ENCODE results near the gene DPH3. TPM values are rescaled to one million over a fixed set of nuclear protein-coding genes. Genes with fewer than 3 reads are reported as not detected.

Gene DPH3
- total and polyA plus RNA-seq, 2 experiments from 2014 or later: 15.3 to 84.3 TPM

DNA sequence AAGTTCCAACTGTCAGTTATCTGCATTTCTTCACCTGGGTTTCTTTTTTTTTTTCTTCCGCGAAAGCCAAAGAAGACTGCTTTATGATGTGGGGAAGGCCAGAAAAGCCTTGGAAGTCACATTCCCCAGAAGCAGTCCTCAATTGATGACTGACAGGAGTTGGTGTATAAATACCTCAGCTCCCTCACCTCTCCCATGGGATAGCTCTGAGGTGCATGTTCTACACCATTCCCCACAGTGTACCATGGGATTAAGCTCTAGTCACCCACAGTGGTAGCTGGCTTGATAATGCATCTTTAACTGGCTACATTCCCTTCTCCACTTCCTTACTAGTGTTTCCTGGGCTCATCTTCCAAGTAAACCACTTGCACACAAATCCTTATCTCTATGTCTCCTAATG lies 30.5 kb downstream of the DPH3 start:
- Mint-ChIP-seq H3K4me3 (no peak overlapping the region), H3K36me3 (ENCODE audit: low read depth) (no peaks in the 10 kb centered on the region), H3K27ac (no peak overlapping the region), H3K4me1 (no peaks in the 10 kb centered on the region), H3K27me3 (ENCODE audit: insufficient read depth, low read depth, poor library complexity) (peaks cover 3% of the 10 kb centered on the region), H3K9me3 (no peaks in the 10 kb centered on the region)
- Histone ChIP-seq H2AFZ (no peak overlapping the region), H3K4me1 (ENCODE audit: insufficient read depth) (no peaks in the 10 kb centered on the region), H4K20me1 (replicated peaks; ENCODE audit: insufficient read depth) (no peaks in the 10 kb centered on the region), H3K27me3 (ENCODE audit: insufficient read depth) (no peaks in the 10 kb centered on the region), H3K36me3 (ENCODE audit: insufficient read depth) (no peaks in the 10 kb centered on the region), H3K27ac (ENCODE audit: low read depth) (no peak overlapping the region), H3K79me2 (replicated peaks; ENCODE audit: insufficient read depth) (no peaks in the 10 kb centered on the region), H3K9me2 (ENCODE audit: insufficient read depth) (0 out of 2 replicates have a peak, but pooled peaks cover 6% of the 10 kb centered on the region), H3K4me3 (no peak overlapping the region), H3F3A (replicated peaks; ENCODE audit: low read depth) (no peaks in the 10 kb centered on the region), H3K4me2 (no peak overlapping the region)
- DNase-seq (ENCODE audit: low spot score) (no peak), ATAC-seq (no peak)
- TF ChIP-seq EZH2phosphoT487 (IDR thresholded peaks at IDR 0.05; ENCODE audit: unreplicated experiment): no peak
- TF ChIP-seq EZH2 (IDR thresholded peaks at IDR 0.05; ENCODE audit: low read depth, unreplicated experiment): no peak
- TF ChIP-seq POLR2AphosphoS5 (IDR thresholded peaks at IDR 0.05; ENCODE audit: low read depth): no peak
- TF ChIP-seq, protein P1, sequence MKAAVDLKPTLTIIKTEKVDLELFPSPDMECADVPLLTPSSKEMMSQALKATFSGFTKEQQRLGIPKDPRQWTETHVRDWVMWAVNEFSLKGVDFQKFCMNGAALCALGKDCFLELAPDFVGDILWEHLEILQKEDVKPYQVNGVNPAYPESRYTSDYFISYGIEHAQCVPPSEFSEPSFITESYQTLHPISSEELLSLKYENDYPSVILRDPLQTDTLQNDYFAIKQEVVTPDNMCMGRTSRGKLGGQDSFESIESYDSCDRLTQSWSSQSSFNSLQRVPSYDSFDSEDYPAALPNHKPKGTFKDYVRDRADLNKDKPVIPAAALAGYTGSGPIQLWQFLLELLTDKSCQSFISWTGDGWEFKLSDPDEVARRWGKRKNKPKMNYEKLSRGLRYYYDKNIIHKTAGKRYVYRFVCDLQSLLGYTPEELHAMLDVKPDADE (IDR thresholded peaks at IDR 0.05): no peak
- no peak for TF ChIP-seq JUNB (IDR thresholded peaks at IDR 0.05; ENCODE audit: unreplicated experiment)
- TF ChIP-seq NANOG (IDR thresholded peaks at IDR 0.05; ENCODE audit: borderline replicate concordance): no peak
- no peak for TF ChIP-seq ZNF114 (CRISPR knock-in tag; IDR thresholded peaks at IDR 0.05)
- no peak for TF ChIP-seq ZNF462 (CRISPR knock-in tag; IDR thresholded peaks at IDR 0.05)
- no peak for TF ChIP-seq CREB1 (CRISPR knock-in tag; IDR thresholded peaks at IDR 0.05; ENCODE audit: low read depth)
- no peak for TF ChIP-seq REST (IDR thresholded peaks at IDR 0.05; ENCODE audit: unreplicated experiment)
- no peak for TF ChIP-seq ZNF331 (CRISPR knock-in tag; IDR thresholded peaks at IDR 0.05; ENCODE audit: low read depth)
- TF ChIP-seq STAT1 (IDR thresholded peaks at IDR 0.05; ENCODE audit: unreplicated experiment): no peak
- TF ChIP-seq CTCF (conservative IDR thresholded peaks at IDR 0.05; ENCODE audit: low read depth in 2 of 2): no peak
